Activated T-helper 1 cell treated with Interleukin-2 at 50 U/mL for 16 hours (primary cell): ENCODE data around the gene SFRP5.

ENCODE experiments used
- DNase-seq: peaks from one replicate; pipeline ENCODE4 v3.0.0-alpha.2; 2020; ENCODE audit warnings: low read depth

SFRP5 gene, protein sequence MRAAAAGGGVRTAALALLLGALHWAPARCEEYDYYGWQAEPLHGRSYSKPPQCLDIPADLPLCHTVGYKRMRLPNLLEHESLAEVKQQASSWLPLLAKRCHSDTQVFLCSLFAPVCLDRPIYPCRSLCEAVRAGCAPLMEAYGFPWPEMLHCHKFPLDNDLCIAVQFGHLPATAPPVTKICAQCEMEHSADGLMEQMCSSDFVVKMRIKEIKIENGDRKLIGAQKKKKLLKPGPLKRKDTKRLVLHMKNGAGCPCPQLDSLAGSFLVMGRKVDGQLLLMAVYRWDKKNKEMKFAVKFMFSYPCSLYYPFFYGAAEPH

DNA sequence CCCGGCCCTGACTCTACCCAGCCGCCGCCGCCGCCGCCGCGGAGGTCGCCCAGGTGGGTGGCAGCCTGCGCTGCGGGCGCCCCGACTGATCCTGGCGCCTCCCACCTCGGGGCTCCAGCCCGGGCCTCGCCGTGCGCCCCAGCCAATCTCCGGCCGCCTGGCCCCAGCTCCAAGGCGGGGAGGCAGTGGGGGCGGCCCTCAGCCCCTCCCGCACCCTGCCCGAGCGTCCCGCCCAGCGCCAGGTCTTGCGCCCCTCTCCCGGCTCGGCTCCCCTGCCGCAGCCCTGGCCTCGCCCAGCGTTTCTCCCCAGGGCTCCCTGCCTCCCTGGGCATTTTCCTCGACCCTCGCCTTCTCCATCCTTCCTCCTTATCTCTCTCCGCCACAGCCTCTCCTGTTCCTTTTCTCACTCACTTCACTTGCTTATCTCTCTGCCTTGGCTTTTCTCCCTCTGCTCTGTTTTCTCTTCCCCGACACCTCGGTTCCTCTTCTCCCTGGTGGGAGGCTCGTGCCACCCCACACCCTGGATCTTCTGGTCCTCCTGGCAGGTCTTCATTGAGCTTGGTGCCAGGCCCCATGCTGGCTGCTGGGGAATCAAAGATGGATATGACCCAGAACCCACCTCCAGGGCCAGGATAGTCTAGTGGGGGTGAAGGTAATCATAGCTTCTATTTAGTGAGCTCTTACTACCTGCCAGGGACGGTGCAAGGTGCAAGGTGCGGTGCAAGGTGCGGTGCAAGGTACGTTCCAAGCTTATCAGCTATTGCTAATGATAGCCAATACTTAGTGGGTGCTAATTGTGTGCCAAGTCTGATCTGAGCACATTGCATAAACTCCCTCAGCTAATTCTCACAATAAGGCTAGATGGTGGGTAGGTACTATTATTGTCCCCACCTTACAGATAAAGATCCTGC lies at the start of gene SFRP5:
TSS of gene SFRP5 (minus strand) at position 87 of the 911 bp plus-strand sequence. CDS start 166 bp downstream, outside the sequence.
- no peak for DNase-seq

DNA sequence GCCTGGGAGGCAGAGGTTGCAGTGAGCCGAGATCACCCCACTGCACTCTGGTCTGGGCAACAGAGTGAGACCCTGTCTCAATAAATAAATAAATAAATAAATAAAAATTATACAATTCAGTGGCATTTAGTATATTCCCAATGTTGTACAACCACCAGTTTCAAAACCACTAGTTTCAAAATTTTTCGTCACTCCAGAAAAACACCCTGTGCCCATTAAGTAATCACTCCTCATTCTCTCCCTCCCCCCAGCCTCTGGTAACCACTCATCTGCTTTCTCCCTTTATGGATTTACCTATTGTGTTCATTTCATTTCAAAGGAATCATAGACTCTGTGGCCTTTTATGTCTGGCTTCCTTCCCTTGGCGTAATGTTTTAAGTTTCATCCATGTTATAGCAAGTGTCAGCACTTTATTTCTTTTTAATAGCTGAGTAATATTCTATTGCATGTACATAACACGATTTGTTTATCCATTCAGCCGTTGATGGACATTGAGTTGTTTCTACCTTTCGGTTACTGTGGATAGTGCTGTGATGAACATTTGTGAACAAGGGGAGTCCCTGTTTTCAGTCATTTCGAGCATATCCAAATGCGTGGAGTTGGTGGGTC lies 48.4 kb upstream of the SFRP5 start:
- no peak for DNase-seq

DNA sequence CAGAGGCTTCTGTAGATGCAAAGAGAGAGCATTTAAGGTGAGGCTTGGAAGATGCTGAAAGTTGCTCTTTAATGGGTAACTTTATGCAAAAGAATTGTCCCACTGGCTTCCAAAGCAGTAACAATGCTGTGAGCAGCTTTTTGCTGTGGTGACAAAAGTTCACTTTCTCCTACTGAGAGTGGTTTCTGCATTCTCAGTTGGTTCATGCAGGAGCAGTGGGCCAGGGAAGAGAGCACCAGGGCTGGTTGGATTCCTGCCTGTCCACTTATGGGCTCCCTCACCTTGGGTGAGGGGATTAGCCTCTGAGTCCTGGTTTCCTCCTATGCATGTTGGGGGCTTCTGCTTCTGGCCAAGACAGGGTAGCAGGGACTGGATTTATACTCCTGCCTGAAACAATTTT lies 46.8 kb upstream of the SFRP5 start:
- no peak for DNase-seq

DNA sequence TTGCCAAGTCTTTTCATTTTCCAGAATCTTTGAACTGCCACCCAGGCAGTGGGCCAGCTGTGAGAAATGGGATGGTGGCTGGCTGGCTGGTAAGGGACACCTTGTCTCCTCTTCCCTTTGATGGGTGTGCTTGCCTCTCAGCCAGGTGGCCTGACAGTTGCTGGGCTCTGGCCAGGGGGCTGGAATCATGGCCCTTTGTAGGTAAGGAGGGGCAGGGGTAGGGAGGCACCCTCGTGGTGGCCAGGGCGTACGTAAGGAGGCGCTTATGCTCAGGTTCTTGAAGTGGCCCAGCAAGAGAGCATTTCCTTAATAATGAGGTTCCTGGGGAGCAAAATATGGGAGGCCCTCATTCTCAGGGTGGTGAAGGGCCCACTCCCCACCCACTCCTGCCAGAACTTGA lies 44.8 kb upstream of the SFRP5 start:
- DNase-seq, result no peak

DNA sequence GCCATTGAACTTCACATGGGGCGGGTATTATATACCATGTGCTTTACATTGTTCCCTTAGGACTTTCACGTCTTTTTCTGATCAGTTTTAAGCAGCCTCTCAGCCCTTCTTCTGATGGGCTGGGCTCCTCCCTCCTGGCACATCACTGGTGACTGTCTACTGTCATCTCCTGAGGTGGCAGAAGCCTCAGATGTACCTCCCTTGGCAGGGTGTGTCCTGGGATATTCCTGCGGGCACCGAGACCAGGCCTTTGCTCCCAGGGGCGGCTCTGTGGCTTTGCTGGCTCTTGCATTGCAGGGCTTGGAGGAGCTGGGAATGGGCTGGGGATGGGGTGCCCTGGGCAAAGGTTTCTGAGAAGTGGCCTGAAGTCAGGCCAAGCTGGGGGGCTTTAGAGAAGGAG lies 43.2 kb upstream of the SFRP5 start:
- no peak for DNase-seq

DNA sequence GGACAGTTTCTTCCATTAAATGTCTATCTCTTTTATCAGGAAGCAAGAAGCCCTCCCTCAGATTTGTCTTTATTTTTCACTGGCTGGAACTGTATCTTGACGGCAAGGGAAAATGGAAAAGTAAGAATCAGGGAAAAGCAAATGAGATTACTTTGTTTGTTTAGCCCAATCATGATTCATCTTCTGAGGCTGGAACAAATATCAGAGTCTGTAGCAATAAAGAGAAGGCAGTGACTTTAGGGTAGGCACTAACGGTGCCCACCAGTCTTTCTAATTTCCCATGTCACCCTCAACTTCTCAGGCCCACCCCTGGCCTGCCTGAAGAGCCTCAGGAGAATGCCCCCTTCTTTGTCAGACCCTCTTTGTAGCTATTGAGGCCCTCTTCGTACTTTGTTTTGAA lies 41.5 kb upstream of the SFRP5 start:
- no peak for DNase-seq

DNA sequence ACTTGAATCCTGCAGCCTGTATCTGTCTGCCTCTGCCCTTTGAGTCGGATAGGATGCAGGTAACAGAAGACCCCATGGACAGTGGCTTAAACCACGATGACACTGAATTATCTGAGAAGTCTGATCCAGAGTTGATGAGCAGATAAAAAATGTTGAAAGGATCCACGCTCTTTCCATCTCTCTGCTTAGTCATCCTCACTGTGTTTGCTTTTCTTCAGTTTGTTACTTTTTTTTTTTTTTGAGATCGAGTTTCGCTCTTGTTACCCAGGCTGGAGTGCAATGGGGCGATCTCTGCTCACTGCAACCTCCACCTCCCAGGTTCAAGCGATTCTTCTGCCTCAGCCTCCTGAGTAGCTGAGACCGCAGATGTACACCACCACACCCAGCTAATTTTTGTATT lies 40.9 kb upstream of the SFRP5 start:
- DNase-seq, result no peak

DNA sequence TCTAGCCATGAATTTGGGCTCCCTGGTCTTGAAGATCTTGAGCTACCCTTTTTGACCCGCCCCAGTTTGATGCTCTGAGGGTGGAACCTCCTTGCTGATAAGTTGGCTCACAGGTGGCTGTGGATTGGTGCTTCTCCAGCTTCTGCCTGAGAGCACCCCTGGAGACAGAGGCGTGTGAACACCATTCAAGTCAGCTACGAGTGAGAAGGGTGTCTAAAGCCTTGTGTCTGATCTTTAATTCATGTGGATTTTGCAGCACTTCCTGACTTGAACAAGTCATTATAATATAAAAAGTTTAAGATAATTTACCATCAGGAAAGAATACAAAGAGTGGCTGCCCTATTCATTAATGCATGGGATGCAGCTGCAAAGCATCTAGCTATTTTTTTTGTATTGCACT lies 40.2 kb upstream of the SFRP5 start:
- no peak for DNase-seq

DNA sequence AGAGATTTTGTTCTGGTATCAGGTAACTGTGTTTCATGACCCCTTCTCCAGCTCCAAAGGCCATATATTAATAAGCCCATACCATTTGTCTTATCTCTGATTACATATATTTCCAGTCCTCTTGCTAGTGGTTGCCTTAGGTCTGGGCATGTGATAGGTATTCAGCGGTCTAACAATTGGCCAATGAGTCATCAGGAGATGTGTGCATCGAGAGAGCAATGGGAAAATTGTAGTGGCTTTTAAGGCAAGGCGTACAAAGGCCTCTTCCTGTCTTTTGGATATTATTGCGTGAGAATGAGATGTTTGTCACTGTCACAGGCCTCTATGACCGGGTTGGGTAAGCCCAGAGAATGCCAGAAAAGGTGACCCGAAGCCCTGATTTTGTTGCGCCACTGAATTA lies 38.6 kb upstream of the SFRP5 start:
- no peak for DNase-seq

DNA sequence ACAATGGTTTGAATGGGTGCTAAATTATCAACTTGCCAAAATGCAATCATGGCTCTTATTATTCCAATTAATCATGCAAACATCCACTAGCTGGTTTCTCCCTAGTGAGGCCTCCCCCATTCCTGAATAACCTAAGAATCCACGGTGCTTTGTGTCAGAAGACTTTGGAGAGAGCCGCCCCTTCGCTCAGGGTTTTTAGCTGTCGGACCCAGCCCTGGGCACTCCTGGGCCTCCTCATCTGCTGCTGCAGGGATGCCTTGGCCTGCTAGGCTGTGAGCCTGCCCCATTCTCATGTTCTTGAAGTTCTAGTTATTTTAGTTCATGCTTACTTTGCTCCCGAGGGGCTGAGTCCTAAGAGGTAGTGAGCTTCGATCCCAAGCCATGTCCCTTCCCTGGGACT lies 34.1 kb upstream of the SFRP5 start:
- DNase-seq, result no peak

DNA sequence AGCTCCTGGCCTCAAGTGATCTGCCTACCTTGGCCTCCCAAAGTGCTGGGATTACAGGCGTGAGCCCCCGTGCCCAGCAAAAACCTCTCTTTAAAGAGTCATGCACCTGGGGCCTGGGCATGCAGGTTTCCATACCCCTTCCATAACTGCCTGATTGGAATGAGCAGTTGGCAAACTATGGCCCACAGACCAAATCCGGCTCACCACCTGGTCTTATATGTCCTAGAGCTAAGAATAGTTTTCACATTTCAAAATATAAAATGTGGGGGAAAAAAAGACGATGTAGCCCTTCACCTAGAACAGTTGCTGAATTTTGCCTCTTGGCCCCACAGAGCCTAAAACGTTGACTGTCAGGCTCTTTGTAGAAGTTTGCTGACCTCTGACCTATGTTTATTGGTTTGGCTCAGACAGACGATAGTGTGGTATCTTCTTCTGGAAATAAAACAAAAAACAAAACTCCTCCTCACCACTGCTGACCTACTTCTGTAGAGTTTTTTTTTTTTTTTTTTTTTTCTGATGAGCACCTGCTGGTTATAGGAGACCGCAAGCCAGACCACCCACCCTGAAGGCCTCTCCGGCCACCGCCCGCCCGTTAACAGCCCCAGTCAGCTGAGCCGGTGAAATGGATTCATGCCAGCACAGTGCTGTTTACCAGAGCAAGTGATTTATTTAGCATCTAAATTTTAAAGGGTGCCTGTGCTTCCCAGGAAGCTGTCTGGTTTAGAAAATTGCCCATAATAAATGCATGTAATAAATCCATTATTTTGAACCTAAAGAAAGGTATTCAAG lies 33.5 kb upstream of the SFRP5 start:
- DNase-seq, result no peak

DNA sequence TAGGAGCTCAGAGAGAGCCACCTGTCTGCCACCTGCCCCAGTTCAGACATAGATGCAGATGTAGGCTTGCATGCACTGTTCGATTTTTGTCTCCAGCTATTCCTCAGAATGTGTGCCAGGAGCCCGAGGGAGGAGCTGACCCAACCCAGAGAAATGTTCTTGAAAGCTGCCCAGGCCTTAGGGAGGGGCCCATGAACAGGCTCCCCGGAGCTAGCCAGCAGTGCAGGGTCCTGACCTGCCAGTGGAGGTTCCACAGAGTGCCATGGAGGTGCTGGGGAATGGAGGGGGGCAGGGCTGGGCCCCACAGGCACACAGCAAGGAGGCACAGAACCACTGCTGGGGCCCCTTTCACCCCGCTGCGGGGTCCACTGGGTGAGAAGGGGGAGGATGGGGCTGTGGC lies 29.6 kb upstream of the SFRP5 start:
- DNase-seq, result no peak

DNA sequence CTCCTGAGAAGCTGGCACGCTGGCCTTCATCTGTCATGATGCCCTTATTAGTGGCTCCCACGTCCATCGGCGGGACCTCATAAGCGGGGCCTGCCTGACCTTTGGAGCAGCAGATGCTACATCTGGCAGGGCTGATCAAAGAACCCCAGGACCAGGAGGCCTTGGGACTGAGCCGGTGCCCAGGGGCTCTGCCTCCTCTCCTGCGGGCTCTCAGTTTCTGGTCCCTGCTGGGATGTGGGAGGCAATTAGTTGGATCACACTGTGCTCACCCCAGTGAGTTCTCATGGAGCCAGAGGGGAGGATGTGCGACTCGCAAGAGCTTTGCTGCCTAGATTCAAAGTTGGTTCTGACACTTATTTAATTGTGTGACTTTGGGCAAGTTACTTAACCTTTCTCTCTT lies 28.7 kb upstream of the SFRP5 start:
- no peak for DNase-seq

DNA sequence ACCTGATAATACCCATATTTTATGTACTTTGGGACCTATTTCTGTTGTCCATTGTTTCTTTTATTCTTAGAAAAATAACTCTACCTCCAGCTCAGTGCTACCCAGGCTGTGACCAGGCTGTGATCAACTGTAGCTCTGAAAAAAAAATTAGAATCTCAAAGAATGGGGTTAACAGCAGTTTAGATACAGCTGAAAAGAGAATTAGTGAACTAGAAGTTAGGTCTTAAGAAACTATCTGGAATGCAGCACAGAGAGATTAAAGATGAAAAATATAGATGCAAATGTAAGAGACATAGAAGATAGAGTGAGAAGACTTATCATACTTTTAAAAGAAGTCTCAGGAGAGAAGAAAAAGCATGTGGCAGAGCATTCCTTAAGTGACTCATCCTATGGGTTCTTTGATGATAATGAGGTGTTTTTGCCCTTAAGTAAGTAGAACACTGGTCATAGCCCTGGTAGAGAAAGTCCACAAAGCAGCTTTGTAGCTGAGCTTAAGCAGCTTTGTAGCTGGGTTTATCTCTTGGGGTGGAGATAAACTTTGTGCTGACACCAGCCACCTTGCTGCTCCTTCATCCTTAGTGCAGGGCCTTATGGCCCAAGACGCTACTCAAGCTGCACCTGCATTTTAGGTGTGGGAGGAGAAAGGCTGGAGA lies 27.3 kb upstream of the SFRP5 start:
- DNase-seq, result no peak

DNA sequence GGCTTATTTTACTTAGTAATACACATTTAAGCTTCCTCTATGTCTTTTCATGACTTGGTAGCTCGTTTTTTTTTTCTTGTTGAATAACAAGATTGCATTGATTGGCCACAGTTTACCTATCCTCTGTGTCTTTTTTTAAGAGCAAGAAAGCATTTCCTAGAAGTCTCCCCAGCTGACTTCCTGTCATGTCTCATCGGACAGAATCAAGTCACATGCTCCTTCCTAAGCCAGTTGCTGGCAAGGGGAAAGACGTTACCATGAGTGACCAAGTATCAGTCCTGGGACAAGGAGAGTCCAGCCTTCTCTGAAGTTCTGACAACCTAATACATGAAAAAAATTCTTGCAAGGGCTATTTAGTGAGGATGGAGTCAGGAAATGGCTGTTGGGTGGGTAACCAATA lies 24.9 kb upstream of the SFRP5 start:
- DNase-seq, result no peak

DNA sequence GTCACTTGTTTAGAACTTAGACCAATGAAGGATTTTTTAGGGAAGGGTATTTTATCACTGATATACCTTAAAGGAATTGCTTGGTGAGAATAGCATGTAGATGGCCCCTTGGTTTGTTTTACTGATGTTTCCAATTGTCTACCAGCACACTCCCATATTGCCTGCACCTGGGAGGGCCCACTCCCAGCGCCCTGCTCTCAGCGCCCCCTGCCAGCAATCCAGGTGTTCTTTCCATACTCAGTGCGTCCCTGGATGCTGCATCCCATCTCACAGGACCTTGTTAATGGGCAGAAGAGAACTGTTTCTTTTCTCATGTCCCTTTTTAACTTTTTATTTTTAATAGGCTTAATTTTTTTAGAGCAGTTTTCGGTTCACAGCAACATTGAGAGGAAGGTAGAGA lies 24.1 kb upstream of the SFRP5 start:
- DNase-seq, result no peak

DNA sequence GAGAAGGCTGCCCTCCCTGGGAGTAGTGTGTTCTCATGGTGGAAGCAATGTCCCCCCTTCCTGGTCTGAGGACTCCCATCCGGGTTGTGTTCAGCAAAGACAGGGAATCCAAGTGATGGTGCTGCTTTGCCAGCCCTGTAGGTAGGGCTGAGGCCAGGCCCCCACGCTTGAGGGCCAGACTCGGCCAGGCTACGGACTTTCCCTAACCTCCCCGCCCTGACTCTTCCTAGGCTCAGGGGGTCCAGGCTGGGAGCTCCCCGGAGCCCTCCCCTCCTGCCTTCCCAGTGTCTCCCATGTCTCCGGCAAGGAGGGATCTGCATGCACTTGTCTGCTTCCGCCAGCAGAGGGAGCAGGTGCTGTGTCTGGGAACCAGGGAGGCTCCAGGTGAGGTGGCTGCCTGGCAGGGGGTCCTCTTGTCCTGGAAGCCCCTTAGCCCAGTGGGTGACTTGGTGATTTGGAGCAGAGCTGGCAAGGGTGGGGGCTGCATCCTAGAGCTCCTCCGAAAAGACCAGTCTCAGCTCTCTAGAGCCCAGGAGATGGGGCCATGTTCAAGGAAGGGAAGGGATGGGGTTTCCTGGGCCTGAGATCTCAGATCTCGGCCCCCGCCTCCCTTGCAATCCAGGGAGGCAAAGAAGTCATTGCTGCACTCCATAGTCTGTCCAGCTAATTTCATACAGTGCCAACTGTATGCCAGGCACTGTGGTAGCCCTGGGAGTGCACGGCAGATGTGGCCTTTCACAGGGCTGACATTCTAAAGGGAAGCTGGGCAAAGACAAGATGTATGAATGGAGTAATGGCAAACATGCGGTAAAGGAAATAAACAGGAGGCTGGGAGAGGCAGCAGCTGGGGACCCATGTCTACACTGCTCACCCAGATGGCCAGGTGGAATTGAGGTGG lies 20.3 kb upstream of the SFRP5 start:
- DNase-seq, result peak; percentile 49

DNA sequence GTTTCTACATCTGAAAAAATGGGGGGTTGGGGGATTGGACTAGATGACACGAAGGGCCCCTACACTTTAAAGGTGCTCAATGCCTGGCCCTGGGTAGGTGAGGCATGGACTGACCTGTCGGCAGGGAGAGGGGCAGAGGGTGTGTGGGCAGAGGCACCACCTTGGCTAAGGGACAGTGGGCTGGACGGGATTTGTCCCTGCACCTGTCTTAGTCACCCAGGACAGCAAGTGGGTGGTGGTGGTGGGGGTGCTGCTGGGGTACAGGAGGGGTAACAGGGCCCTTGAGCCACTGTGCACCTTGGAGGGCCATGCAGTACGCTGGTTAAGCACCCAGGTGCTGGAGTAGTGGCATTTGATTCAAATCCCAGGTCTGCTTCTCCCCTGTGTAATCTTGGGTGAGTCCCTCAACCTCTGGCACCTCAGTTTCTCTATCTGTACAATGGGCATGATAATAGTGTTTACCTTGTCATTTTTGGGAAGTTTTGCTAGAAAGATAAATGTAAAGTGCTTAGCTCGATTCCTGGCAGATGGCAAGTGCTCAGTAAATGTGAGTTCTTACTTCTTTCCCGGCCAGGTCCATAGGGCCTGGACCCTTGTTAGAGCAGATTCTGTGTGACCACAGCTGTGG lies 18.1 kb upstream of the SFRP5 start:
- no peak for DNase-seq

DNA sequence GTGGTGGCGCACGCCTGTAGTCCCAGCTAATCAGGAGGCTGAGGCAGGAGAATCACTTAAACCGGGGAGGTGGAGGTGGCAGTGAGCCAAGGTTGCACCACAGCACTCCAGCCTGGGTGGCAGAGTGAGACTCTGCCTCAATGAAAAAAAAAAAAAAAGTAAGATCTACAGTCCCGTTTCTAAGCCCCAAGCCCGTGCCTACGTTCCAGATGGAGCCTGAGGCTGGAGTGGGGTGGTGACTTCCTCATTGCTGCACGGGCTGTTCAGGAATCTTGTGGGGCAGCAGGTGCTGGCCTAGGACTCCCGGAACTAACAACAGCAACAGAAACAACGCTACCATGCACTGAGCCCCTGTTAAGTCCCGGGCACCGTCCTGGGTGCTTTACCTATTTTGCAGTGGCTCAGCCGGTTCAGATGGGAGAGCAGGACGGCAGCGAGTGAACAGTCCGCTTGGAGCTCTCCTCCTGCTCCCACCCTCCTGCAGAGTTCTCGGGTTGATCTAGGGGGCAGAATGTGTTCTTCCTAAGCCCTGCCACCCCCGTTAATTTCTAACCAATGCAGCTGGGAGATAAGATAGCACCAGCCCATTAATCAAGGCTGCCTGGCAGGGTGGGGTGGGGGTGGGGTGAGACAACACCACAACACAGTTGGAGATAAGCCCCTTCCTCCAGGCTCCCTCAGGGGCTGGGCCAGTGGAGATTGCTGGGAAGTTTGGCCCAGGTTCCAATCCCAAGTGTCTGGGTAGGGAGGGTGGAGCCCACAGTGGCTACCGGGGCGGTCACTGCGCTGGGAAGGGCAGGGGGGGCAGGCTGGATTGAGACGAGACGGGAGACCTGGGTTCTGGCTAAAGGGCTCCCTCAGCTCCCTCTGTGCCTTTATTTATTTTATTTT lies 17.0 kb upstream of the SFRP5 start:
- no peak for DNase-seq
